Activated CD8-positive, alpha-beta memory T cell treated with anti-CD3 and anti-CD28 coated beads, Interleukin-2, amount 50 U/mL, for 1 hour (primary cell): ENCODE measurements around the gene ERMN.
"Not testable (repeated sequence)": the region's sequence is repeated elsewhere in the genome, so short reads cannot be mapped to it uniquely, and the experiment has no call there.

Experiments used
- DNase-seq: peaks from one replicate; pipeline ENCODE4 v3.0.0-alpha.2; 2020; ENCODE audit errors: extremely low read depth

ERMN gene

DNA sequence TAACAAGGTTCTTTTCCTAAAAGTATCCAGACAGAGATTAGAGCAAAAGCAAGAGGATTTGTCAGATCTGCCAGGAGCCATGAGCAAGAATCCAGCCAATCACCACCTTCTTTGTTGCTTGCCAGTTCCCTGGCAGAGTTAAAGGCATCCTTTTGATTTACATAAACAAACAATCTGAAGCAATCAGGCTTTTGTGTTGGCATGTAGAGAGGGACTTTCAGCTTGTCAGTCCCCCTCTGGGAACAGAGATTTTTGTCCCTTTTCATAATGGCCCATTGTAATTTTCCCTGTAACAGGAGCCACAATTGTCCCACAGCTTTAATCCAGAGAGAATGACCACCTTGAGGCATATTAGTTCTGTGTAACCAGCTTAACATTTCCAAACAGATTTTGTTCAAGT lies at the start of gene ERMN:
ERMN (minus strand) TSS at position 39 of the 400 bp plus-strand sequence. CDS start 182 bp downstream, outside the sequence.
- no peak for DNase-seq

DNA sequence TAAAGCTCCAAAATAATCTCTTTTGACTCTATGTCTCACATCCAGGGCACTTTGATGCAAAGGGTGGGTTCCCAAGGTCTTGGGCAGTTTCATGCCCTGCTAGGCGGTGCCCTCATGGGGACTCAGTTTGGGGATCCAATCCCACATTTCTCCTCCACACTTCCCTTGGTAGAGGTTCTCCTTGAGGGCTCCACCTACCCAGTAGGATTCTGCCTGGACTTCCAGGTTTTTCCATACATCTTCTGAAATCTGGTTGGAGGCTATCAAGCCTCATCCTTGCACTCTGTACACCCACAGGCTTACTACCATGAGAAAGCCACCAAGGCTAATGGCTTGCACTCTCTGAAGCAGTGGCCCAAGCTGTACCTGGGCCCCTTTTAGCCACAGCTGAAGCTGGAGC lies 49.8 kb upstream of the ERMN start:
- DNase-seq: no peak

GRCh38 chr2:157368508-157368907 lies 42.9 kb upstream of the ERMN start:
- DNase-seq: not testable (repeated sequence)

DNA sequence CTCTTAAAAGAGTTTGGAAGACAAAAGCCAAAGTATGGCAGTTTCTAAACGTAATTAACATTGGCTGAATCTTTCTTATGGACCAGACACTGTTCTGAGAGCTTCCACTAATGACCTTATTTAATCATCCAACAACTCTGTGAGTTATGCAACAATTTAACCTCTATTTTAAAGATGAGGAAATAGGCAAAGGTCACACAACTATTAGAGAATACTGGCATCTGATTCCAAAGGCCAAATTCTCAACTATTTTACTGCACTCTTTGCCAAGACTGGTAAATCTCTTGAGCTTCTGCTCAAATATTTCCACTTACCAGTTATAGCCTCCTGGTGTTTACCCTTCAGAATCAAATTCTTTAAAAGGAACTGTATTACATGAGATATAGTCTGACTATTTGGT lies 42.1 kb upstream of the ERMN start:
- no peak for DNase-seq

DNA sequence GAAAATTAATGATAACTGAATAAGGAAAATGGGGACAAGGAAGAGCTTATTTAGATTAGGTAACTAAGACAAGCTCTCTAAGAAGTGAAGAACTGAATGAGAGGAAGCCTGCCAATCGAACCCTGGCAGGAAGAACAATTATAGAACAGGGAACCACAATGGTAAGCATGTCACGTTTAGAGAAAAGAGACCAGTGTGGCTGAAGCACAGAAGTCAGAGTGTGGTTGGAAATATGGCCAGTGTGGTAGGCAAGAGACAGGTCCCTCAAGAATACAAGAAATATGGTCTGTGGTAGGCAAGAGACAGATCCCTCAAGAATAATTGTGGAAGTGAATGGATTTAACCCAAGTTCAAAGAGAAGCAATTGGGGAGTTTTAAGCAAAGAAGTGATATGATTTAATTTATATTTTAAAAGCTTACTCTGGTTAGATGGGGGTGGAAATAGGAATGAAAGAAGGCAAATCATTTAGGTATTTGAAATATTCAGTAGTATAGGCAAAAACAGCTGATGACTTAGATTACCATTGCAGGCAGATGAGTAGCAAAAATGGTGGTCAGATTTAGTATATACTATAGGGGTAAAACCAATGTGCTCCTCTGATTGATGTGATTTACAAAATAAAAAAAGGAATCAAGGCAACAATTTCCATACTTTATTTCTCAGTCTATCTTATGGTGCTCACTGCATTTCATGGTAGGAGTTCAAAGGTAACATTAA lies 38.8 kb upstream of the ERMN start:
- DNase-seq: no peak

DNA sequence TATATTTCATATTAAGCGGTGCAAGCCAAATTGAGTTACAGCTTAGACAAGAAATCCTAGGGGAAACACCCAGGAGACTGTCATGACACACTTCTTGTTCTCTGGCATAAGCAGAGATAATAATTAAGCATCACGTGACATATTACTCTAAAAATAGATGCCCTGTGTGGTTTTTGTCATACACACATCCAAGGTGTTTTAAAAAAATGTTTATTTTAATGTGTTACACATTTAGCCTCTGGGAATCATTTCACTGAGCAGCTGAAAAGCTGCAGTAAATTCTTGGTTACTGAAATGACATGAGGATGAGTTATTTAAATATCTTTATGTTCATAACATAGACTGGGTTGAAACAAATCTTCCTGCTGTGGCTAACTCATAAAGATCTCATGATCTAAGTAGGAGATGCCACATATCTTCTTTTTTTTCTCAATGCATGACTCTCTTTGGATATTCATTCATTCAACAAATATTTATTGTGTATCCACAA lies 38.0 kb upstream of the ERMN start:
- DNase-seq: no peak

DNA sequence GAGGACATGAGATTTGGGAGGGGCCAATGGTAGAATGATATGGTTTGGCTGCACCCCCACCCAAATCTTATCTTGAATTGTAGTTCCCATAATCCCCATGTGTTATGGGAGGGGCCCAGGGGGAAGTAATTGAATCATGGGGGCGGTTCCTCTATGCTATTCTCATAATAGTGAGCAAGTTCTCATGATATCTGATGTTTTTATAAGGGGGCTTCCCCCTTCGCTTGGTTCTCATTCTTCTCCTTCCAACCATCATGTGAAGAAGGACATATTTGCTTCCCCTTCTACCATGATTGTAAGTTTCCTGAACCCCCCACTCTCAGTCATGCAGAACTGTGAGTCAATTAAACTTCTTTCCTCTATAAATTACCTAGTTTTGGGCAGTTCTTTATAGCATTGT lies 37.0 kb upstream of the ERMN start:
- no peak for DNase-seq

DNA sequence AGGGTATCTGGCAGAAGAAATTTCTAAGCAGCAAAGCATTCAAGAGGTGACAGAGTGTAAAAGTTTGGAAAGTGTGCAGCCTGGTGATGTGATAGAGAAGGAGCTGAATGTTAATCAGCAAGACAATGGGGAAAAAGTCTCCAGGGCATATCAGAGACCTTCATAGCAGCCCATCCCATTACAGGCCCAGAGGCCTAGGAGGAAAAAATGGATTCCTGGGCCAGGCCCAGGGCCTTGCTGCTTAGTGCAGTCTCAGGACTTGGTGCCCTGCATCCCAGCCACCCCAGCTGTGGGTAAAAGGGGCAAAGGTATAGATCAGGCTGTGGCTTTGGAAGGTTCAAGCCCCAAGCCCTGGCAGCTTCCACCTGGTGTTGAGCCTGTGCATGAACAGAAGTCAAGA lies 35.9 kb upstream of the ERMN start:
- no peak for DNase-seq

- no peak for DNase-seq
These were observed 34.0 kb upstream of the ERMN start for GRCh38 chr2:157359628-157360027.

DNA sequence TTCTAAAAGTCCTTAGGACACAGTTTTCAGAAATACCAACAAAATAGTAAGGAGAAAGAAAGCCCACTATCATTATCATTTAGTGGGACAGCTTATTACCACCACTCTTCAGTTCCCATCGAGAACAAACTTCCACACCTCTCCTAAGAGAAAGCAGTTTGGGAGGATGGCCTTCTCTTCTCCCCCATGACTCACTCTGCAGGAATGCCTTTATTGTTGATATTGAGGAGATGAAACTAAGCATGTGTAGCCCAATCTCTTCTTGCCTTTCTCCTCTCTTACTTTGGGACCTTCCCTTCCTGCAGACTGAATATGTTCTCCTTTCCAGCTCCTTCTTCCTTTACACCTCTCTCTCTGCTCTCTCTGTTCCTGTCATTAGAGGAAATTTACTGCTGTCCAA lies 30.0 kb upstream of the ERMN start:
- no peak for DNase-seq

DNA sequence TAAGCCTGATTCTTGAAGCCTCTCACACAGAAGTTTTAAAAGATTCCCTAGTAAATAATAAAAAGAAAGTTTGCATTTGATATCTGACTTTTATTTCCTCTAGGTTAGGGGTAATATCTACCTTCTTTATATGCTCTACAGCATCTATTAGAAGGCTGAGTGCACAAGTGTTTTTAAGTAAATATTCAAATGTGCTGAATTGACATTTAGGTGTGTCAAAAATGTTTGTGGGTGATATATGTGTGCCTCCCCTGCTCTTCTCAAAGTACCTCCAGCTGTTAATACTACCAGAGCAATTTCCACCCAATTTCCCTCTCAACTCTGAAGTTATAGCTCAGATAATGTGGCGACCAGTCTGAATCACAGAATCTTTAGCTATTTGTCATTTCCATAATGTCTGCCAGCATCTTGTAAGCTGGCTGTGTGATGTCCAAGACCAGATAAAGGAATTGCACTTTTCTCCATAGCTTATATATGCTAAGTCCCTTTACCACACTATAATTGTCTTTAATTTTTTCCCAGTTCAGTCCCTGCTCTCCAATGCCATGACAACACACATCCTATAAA lies 24.4 kb upstream of the ERMN start:
- DNase-seq: no peak

- DNase-seq: no peak
These were observed 22.8 kb upstream of the ERMN start for GRCh38 chr2:157348291-157348921.

GRCh38 chr2:157345647-157346389 lies 20.2 kb upstream of the ERMN start:
- no peak for DNase-seq

DNA sequence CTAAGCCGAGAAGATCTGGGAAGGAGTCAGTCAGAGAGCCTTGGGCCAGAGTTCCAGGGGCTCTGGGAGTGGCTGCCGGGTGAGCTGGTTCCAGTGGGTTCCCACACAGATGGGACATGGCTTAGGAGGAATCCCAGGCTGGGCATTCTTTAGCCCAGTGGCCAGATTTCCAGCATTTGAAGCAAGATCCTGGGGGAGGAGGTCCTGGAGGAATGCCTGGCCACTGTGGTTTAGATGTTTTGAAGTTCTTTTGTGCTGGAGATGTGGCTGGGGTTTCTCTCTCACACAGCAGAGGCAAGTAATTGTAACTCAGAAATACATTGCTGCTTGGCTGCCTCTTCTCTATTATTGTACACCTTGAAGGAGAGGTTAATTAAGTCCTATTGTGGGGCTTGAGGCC lies 15.8 kb upstream of the ERMN start:
- DNase-seq: not testable (repeated sequence)

DNA sequence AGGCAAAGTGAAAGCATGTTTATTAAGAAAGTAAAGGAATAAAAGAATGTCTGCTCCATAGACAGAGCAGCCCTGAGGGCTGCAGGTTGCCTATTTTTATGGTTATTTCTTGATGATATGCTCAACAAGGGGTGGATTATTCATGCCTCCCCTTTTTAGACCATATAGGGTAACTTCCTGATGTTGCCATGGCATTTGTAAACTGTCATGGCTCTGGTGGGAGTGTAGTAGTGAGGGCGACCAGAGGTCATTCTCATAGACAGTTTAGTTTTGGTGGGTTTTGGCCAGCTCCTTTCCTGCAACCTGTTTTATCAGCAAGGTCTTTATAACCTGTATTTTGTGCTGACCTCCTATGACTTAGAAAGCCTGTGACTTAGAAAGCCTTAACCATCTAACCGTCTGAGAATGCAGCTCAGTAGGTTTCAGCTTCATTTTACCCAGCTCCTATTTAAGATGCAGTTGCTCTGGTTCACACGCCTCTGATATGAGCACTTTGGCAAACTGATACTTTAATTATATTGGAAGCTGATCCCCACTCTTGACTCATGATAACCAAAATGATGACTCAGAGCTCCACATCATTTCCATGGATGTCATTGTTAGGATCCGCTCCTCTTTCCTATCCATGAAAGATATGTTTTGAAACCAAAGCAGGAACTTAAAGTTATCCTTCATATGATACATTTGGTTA lies 14.5 kb upstream of the ERMN start:
- DNase-seq: no peak

DNA sequence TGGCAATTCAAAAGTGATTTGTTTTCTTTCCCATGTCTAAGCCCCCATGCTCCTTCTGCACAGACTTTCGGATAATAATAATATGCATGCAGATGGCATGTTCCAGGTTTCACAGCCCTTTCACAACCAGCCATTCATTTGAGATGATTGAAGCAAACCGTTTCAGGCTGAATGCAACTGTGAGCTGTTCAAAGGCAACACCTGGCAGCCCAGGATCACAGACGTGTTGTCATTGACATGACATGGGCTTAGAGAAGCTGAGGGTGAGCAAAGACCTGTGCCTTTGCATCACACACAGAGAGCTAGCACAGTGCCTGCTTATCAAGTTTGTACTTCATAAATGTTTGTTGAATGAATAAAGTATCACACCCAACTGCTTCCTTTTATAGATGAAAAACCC lies 12.4 kb upstream of the ERMN start:
- DNase-seq: no peak

- DNase-seq: peak; percentile 34
These were observed 10.8 kb upstream of the ERMN start for GRCh38 chr2:157336137-157337010.

DNA sequence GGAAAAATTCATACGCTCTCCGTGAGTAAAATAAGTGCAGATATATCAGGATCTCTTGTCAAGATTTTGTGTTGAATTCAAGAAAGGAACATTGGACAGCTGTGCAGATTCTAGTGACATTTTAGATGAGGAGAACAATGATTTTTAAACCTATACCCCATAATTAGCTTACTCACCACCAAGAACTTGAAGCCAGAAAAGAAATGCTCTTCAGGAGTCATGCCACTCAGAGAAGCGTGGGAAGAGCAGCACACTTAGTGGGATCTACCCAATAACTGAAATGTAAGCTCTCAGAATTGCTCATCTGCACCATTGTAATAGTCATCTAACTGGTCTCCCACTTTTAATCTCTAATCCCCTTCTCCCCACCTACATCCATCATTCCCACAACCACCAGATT lies 9.2 kb upstream of the ERMN start:
- no peak for DNase-seq

- DNase-seq: no peak
These were observed 8.7 kb upstream of the ERMN start for GRCh38 chr2:157334335-157334734.

GRCh38 chr2:157333304-157334047 lies 7.9 kb upstream of the ERMN start:
- no peak for DNase-seq
